Measurements from ENCODE around the gene PHLPP1. TPM values are rescaled to one million over a fixed set of nuclear protein-coding genes. Genes with fewer than 3 reads are reported as not detected.

The PHLPP1 gene
- total RNA-seq, 1 donor from 2014 or later, result 29.6 TPM

DNA sequence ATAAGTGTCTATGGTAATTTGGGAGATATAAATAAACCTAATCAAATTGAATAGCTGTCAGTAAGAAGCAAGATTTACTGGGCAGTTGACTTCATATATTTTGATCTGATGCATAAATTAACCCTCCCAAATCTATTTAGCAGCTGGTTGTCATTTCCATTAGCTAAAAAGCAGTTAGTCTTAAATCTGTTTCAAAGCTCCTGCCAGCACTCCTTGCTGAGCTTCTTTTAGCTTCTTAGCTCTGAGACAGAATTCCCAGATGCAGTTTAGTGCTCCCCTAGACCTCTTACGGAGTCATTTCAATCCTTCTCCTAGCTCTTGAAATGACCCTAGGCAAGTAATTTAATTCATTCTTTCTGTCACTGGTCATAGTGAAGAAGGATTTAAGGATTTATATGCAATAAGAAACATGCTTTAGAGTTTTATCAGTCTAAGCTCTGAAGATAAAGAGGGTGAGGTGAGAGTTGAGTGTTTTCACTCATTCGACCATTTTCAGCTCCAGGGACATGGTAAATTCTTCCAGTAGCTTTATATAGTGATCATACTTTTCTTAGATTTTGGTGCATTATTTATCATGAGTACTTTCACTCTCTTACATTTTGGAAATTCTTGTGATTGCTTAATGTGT is 98.9 kb downstream of the PHLPP1 start:
- Mint-ChIP-seq H3K4me1 (peaks cover 21% of the 10 kb centered on the region), H3K9me3 (no peaks in the 10 kb centered on the region), H3K36me3 (ENCODE audit: low read depth) (no peaks in the 10 kb centered on the region), H3K4me3 (no peak overlapping the region), H3K27ac (ENCODE audit: unreplicated experiment) (no peak overlapping the region), H3K27me3 (ENCODE audit: low read depth) (no peaks in the 10 kb centered on the region)
- TF ChIP-seq, protein P1, sequence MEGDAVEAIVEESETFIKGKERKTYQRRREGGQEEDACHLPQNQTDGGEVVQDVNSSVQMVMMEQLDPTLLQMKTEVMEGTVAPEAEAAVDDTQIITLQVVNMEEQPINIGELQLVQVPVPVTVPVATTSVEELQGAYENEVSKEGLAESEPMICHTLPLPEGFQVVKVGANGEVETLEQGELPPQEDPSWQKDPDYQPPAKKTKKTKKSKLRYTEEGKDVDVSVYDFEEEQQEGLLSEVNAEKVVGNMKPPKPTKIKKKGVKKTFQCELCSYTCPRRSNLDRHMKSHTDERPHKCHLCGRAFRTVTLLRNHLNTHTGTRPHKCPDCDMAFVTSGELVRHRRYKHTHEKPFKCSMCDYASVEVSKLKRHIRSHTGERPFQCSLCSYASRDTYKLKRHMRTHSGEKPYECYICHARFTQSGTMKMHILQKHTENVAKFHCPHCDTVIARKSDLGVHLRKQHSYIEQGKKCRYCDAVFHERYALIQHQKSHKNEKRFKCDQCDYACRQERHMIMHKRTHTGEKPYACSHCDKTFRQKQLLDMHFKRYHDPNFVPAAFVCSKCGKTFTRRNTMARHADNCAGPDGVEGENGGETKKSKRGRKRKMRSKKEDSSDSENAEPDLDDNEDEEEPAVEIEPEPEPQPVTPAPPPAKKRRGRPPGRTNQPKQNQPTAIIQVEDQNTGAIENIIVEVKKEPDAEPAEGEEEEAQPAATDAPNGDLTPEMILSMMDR (conservative IDR thresholded peaks at IDR 0.05), result no peak
- no peak for DNase-seq (ENCODE audit: low read depth, low spot score)

DNA sequence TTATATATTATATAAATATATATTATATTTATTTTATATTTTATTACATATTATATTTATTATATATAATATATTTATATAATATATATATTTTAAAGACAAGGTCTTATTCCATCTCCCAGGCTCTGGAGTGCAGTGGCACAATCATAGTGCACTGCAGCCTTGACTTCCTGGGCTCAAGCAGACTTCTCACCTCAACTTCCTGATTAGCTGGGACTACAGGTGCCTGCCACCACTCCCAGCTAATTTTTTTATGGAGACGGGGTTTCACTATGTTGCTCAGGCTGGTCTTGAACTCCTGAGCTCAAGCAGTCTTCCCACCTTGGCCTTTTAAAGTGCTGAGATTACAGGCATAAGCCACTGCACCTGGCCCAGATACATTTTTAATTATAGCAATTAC is 110.0 kb downstream of the PHLPP1 start:
- no peak overlapping the region for H3K4me3 Mint-ChIP-seq
- no peak for DNase-seq (ENCODE audit: low read depth, low spot score)
- no peaks in the 10 kb centered on the region for H3K27me3 Mint-ChIP-seq (ENCODE audit: low read depth)
- peaks cover 2% of the 10 kb centered on the region for H3K36me3 Mint-ChIP-seq (ENCODE audit: low read depth)
- peaks cover 19% of the 10 kb centered on the region for H3K4me1 Mint-ChIP-seq
- TF ChIP-seq, protein P1 (conservative IDR thresholded peaks at IDR 0.05), result no peak
- H3K27ac Mint-ChIP-seq (ENCODE audit: unreplicated experiment), result no peak overlapping the region
- peaks cover 3% of the 10 kb centered on the region for H3K9me3 Mint-ChIP-seq

- H3K4me1 Mint-ChIP-seq, result peaks cover 29% of the 10 kb centered on the region
- H3K27ac Mint-ChIP-seq (ENCODE audit: unreplicated experiment), result no peak overlapping the region
- peaks cover 2% of the 10 kb centered on the region for H3K36me3 Mint-ChIP-seq (ENCODE audit: low read depth)
- no peaks in the 10 kb centered on the region for H3K27me3 Mint-ChIP-seq (ENCODE audit: low read depth)
- DNase-seq (ENCODE audit: low read depth, low spot score), result no peak
- TF ChIP-seq, protein P1 (conservative IDR thresholded peaks at IDR 0.05), result no peak
- no peak overlapping the region for H3K4me3 Mint-ChIP-seq
- H3K9me3 Mint-ChIP-seq, result peaks cover 3% of the 10 kb centered on the region
These were observed 112.1 kb downstream of the PHLPP1 start for GRCh38 chr18:62827397-62827796.

GRCh38 chr18:62828091-62828640 is 112.8 kb downstream of the PHLPP1 start:
- H3K4me3 Mint-ChIP-seq, result no peak overlapping the region
- TF ChIP-seq, protein P1 (conservative IDR thresholded peaks at IDR 0.05), result no peak
- DNase-seq (ENCODE audit: low read depth, low spot score), result no peak
- H3K9me3 Mint-ChIP-seq, result peaks cover 3% of the 10 kb centered on the region
- no peaks in the 10 kb centered on the region for H3K27me3 Mint-ChIP-seq (ENCODE audit: low read depth)
- peaks cover 2% of the 10 kb centered on the region for H3K36me3 Mint-ChIP-seq (ENCODE audit: low read depth)
- peaks cover 31% of the 10 kb centered on the region for H3K4me1 Mint-ChIP-seq
- no peak overlapping the region for H3K27ac Mint-ChIP-seq (ENCODE audit: unreplicated experiment)

GRCh38 chr18:62828852-62829251 is 113.5 kb downstream of the PHLPP1 start:
- H3K27me3 Mint-ChIP-seq (ENCODE audit: low read depth), result no peaks in the 10 kb centered on the region

More at GRCh38 chr18:62828852-62829251, 113.5 kb downstream of the PHLPP1 start:
- H3K27ac Mint-ChIP-seq (ENCODE audit: unreplicated experiment), result no peak overlapping the region
- TF ChIP-seq, protein P1 (conservative IDR thresholded peaks at IDR 0.05), result no peak
- no peak for DNase-seq (ENCODE audit: low read depth, low spot score)
- H3K9me3 Mint-ChIP-seq, result no peaks in the 10 kb centered on the region
- H3K4me3 Mint-ChIP-seq, result no peak overlapping the region
- peaks cover 2% of the 10 kb centered on the region for H3K36me3 Mint-ChIP-seq (ENCODE audit: low read depth)
- H3K4me1 Mint-ChIP-seq, result peaks cover 37% of the 10 kb centered on the region
